HepG2 (cell line): ENCODE data around the gene SRSF12. TPM values are rescaled to one million over a fixed set of nuclear protein-coding genes. Genes with fewer than 3 reads are reported as not detected.

Experiments
- ATAC-seq: fragments of 200-7000 bp; cut with Tn5 transposase; 3 replicates; pipeline ENCODE4 v1.9.1; 2020; ENCODE audit warnings: mild to moderate bottlenecking, moderate library complexity
- BruUV-seq: library from RNA; stranded (reverse); fragments of 400-500 nt; replicated peaks from 2 replicates; lab custom pipeline; 2021; lab: Mats Ljungman, UMichigan
- CTCF ChIA-PET: fragments of 300-600 bp; formaldehyde crosslinking; extraction: SDS; loops from one replicate; lab custom pipeline; 2021; ENCODE audit warnings: low total read pairs, inconsistent platforms, low intra/inter-chr PET ratio; lab: Yijun Ruan, JAX
- POLR2A ChIA-PET: fragments of 350-600 bp; sonication (Branson Sonifier 250); formaldehyde crosslinking; loops from one replicate; lab custom pipeline; 2020; ENCODE audit warnings: antibody characterized with exemption, inconsistent platforms; lab: Yijun Ruan, JAX
- DNase-seq: peaks from one replicate; pipeline ENCODE4 v3.0.0-alpha.2; 2015; ENCODE audit warnings: low spot score
- FAIRE-seq: peaks from 3 replicates; lab custom pipeline; 2011; peaks lifted over from hg19 to GRCh38; lab: Jason Lieb, UNC
- H2AFZ ChIP-seq: one replicate; pipeline ENCODE4 v1.6.1; 2011; ENCODE audit warnings: low read length, inconsistent platforms
- H3K27ac ChIP-seq: fragments of 300-600 bp; 3 replicates; pipeline ENCODE4 v1.8.0; 2011; ENCODE audit warnings: mixed run types, mild to moderate bottlenecking, mixed read lengths, low read length, inconsistent platforms; ENCODE audit not compliant: insufficient read depth; ENCODE audit errors: extremely low read length
- H3K27me3 ChIP-seq, 2 experiments: fragments of 200-600 bp in 1 of 2; 2 replicates in 1 of 2; 3 replicates in 1 of 2; pipeline versions ENCODE4 v1.6.0 to v1.8.0; 2011; ENCODE audit warnings: low read length in 2 of 2, mild to moderate bottlenecking in 2 of 2, moderate library complexity in 2 of 2, inconsistent platforms in 1 of 2; ENCODE audit not compliant: insufficient read depth in 2 of 2, control insufficient read depth in 1 of 2
- H3K36me3 ChIP-seq, 2 experiments: fragments of 200-600 bp in 1 of 2; replicated peaks in 1 of 2; 2 replicates in 1 of 2; 3 replicates in 1 of 2; pipeline versions ENCODE4 v1.5.1 to v1.8.0; 2011; ENCODE audit warnings: low read length in 2 of 2, inconsistent platforms in 1 of 2; ENCODE audit not compliant: insufficient read depth in 2 of 2, control insufficient read depth in 1 of 2
- H3K4me1 ChIP-seq: 2 replicates; pipeline ENCODE4 v1.5.1; 2012; ENCODE audit warnings: low read length, inconsistent platforms; ENCODE audit not compliant: insufficient read depth
- H3K4me2 ChIP-seq: 2 replicates; pipeline ENCODE4 v1.6.0; 2011; ENCODE audit warnings: low read depth, low read length, inconsistent platforms
- H3K4me3 ChIP-seq, 3 experiments: fragments of 200-600 bp in 1 of 3; sonication (generic), shearing (Covaris generic) in 1 of 3; replicated peaks in 1 of 3; 2 replicates each; pipeline ENCODE4 v1.5.1; 2011 to 2016; ENCODE audit warnings: low read length in 3 of 3, inconsistent platforms in 2 of 3, low read depth in 2 of 3, mild to moderate bottlenecking in 2 of 3, control low read depth in 1 of 3, mixed read lengths in 1 of 3; ENCODE audit not compliant: insufficient read depth in 1 of 3
- H3K79me2 ChIP-seq: one replicate; pipeline ENCODE4 v1.6.1; 2011; ENCODE audit warnings: low read length, inconsistent platforms; ENCODE audit not compliant: insufficient read depth
- H3K9ac ChIP-seq: 2 replicates; pipeline ENCODE4 v1.6.0; 2011; ENCODE audit warnings: mild to moderate bottlenecking, low read depth, low read length, inconsistent platforms; ENCODE audit not compliant: insufficient read depth
- H3K9me3 ChIP-seq: 2 replicates; pipeline ENCODE4 v1.5.1; 2012; ENCODE audit warnings: mild to moderate bottlenecking, low read length
- H4K20me1 ChIP-seq: 2 replicates; pipeline ENCODE4 v1.6.0; 2011; ENCODE audit warnings: inconsistent platforms, mild to moderate bottlenecking, low read length, moderate library complexity; ENCODE audit not compliant: insufficient read depth
- CBFB ChIP-seq: sonication (generic); formaldehyde crosslinking; IDR thresholded peaks from 2 replicates; pipeline ENCODE4 v1.4.0; 2020; ENCODE audit warnings: missing genetic modification reagents
- ONECUT2 ChIP-seq: sonication (generic); formaldehyde crosslinking; IDR thresholded peaks from 2 replicates; pipeline ENCODE4 v1.4.0; 2020; ENCODE audit warnings: missing genetic modification reagents
- PHF8 ChIP-seq: sonication (generic); formaldehyde crosslinking; IDR thresholded peaks from 2 replicates; pipeline ENCODE4 v1.5.0; 2020; ENCODE audit warnings: missing genetic modification reagents
- SOX5 ChIP-seq: IDR thresholded peaks from 2 replicates; pipeline ENCODE4 v1.6.1; 2016; ENCODE audit warnings: borderline replicate concordance
- SPEN ChIP-seq: sonication (generic); formaldehyde crosslinking; IDR thresholded peaks from 2 replicates; pipeline ENCODE4 v1.5.1; 2020; ENCODE audit warnings: low read depth, mild to moderate bottlenecking, missing genetic modification reagents
- TP53 ChIP-seq: sonication (generic); formaldehyde crosslinking; conservative IDR thresholded peaks from 2 replicates; pipeline ENCODE4 v1.4.0; 2020; ENCODE audit warnings: missing genetic modification reagents
- ZBTB4 ChIP-seq: sonication (generic); formaldehyde crosslinking; IDR thresholded peaks from 2 replicates; pipeline ENCODE4 v1.4.0; 2020; ENCODE audit warnings: missing genetic modification reagents, mild to moderate bottlenecking, borderline replicate concordance
- ZMYM3 ChIP-seq: sonication (generic); formaldehyde crosslinking; IDR thresholded peaks from 2 replicates; pipeline ENCODE4 v1.5.1; 2020; ENCODE audit warnings: mild to moderate bottlenecking, missing genetic modification reagents
- ZNF275 ChIP-seq: sonication (generic); formaldehyde crosslinking; IDR thresholded peaks from 2 replicates; pipeline ENCODE4 v1.8.0; 2022; ENCODE audit warnings: missing genetic modification reagents, mild to moderate bottlenecking, inconsistent platforms, borderline replicate concordance
- ZNF503 ChIP-seq: sonication (generic); formaldehyde crosslinking; IDR thresholded peaks from 2 replicates; pipeline ENCODE4 v1.4.0; 2020; ENCODE audit warnings: missing genetic modification reagents
- ZSCAN29 ChIP-seq: sonication (generic); formaldehyde crosslinking; conservative IDR thresholded peaks from 2 replicates; pipeline ENCODE4 v1.4.0; 2020; ENCODE audit warnings: mild to moderate bottlenecking, missing genetic modification reagents
- WGBS: methylation state at CpG from one replicate; pipeline ENCODE4 v1.1.6; 2017; ENCODE audit warnings: low lambda C conversion rate; 5-methylcytosine and 5-hydroxymethylcytosine counted together
- in situ Hi-C: cut with HindIII; loops from 2 replicates; pipeline ENCODE4 v1.10.0; 2017; ENCODE audit warnings: low pct_unique_long_range_greater_than_20kb; ENCODE audit not compliant: extremely low pct_ligation_motif_present
- intact Hi-C: fragments of 100-400 bp; cut with micrococcal nuclease; formaldehyde crosslinking; loops from one replicate; pipeline ENCODE4 v1.10.0; 2022; ENCODE audit not compliant: unreplicated experiment
- polyA plus RNA-seq, 8 experiments: library from polyadenylated mRNA; depleted of rRNA in 3 of 8; stranded (reverse) in 7 of 8; unstranded in 1 of 8; fragments of >200 nt; fragmentation: Illumina TruSeq in 4 of 8; extraction: Trizol in 4 of 8; gene quantifications; 2 replicates each; pipeline versions ENCODE4 v1.2.1 to v1.2.3, GENCODE V29; 2011 to 2016; ENCODE audit warnings: low read depth in 4 of 8, missing spikeins in 1 of 8, mixed read lengths in 1 of 8; ENCODE audit not compliant: insufficient read depth in 1 of 8
- total RNA-seq, 5 experiments: library from RNA; depleted of rRNA; stranded (reverse); fragments of >200 nt; fragmentation: Illumina TruSeq; extraction: Trizol; gene quantifications; 2 replicates each; pipeline ENCODE4 v1.2.3, GENCODE V29; 2016; ENCODE audit warnings: low read depth in 1 of 5
- TF ChIP-seq, protein P1 (sequence below): sonication (generic); IDR thresholded peaks from 2 replicates; pipeline ENCODE4 v1.6.1; 2016; ENCODE audit warnings: low read depth, borderline replicate concordance
- TF ChIP-seq, protein P2 (sequence below): sonication (generic); formaldehyde crosslinking; IDR thresholded peaks from 2 replicates; pipeline ENCODE4 v1.8.0; 2022; ENCODE audit warnings: mild to moderate bottlenecking, missing genetic modification reagents
- TF ChIP-seq, protein P3 (sequence below): sonication (generic); formaldehyde crosslinking; IDR thresholded peaks from 2 replicates; pipeline ENCODE4 v1.8.0; 2022; ENCODE audit warnings: mild to moderate bottlenecking, missing genetic modification reagents, borderline replicate concordance

The SRSF12 gene
- total and polyA plus RNA-seq, 2 of the 13 experiments (the other 11 are each of a cell fraction or from before 2014, with no cell fraction given): 1.7 to 1.9 TPM

DNA sequence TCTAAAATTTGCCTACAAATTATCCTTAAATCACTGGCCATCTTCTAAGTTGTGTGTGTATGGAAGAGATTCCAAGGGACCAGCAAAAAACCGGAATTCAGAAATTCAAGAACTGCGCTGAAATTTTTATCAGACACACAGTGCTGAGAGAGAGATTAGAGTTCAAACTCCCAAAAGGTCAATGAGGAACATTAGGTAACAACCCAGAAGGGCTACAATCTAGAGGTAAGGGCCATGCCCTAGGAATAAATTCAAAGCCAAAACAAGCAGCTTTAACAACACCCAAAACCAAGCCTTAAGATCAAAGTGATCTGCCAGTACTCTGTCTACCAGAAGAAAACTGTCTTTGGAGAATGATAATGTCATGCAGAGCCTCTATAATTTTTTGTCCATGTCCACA, 17.8 kb downstream of the SRSF12 start (continued):
- TF ChIP-seq CBFB (no peak), ZSCAN29 (CRISPR knock-in tag) (no peak), SOX5 (CRISPR knock-in tag) (no peak), SPEN (CRISPR knock-in tag) (no peak), PHF8 (CRISPR knock-in tag) (no peak)
- TF ChIP-seq, protein P1, sequence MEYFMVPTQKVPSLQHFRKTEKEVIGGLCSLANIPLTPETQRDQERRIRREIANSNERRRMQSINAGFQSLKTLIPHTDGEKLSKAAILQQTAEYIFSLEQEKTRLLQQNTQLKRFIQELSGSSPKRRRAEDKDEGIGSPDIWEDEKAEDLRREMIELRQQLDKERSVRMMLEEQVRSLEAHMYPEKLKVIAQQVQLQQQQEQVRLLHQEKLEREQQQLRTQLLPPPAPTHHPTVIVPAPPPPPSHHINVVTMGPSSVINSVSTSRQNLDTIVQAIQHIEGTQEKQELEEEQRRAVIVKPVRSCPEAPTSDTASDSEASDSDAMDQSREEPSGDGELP: no peak

- FAIRE-seq (no peak), ATAC-seq (no peak), DNase-seq (no peak)
- no peaks in the 10 kb centered on the region for H4K20me1 ChIP-seq
- H3K9ac ChIP-seq: no peak overlapping the region
- H3K36me3 ChIP-seq: no peaks in the 10 kb centered on the region; a peak in 1 of 5 replicates
- in situ Hi-C loops: no loop called here
- intact Hi-C loops: no loop called here
- H3K27ac ChIP-seq: no peak overlapping the region
- H3K4me2 ChIP-seq: no peak overlapping the region
- no peak overlapping the region for H3K4me3 ChIP-seq
- WGBS: 93% methylated on average over 8 of the region's 8 CpGs
- peaks cover 7% of the 10 kb centered on the region for H3K4me1 ChIP-seq
- ChIA-PET POLR2A (no interaction called here), CTCF (no interaction called here)
- no TSS peak for BruUV-seq
- no peaks in the 10 kb centered on the region for H3K27me3 ChIP-seq
- no peaks in the 10 kb centered on the region for H3K79me2 ChIP-seq
- no peak overlapping the region for H2AFZ ChIP-seq
- no peaks in the 10 kb centered on the region for H3K9me3 ChIP-seq
- no peak for TF ChIP-seq ZNF503
- no peak for TF ChIP-seq TP53
- TF ChIP-seq ONECUT2: no peak
- no peak for TF ChIP-seq ZNF275 (CRISPR knock-in tag)
- TF ChIP-seq ZBTB4: no peak
- TF ChIP-seq, protein P2, sequence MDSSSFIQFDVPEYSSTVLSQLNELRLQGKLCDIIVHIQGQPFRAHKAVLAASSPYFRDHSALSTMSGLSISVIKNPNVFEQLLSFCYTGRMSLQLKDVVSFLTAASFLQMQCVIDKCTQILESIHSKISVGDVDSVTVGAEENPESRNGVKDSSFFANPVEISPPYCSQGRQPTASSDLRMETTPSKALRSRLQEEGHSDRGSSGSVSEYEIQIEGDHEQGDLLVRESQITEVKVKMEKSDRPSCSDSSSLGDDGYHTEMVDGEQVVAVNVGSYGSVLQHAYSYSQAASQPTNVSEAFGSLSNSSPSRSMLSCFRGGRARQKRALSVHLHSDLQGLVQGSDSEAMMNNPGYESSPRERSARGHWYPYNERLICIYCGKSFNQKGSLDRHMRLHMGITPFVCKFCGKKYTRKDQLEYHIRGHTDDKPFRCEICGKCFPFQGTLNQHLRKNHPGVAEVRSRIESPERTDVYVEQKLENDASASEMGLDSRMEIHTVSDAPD: no peak
- no peak for TF ChIP-seq ZMYM3 (CRISPR knock-in tag)
- TF ChIP-seq, protein P3, sequence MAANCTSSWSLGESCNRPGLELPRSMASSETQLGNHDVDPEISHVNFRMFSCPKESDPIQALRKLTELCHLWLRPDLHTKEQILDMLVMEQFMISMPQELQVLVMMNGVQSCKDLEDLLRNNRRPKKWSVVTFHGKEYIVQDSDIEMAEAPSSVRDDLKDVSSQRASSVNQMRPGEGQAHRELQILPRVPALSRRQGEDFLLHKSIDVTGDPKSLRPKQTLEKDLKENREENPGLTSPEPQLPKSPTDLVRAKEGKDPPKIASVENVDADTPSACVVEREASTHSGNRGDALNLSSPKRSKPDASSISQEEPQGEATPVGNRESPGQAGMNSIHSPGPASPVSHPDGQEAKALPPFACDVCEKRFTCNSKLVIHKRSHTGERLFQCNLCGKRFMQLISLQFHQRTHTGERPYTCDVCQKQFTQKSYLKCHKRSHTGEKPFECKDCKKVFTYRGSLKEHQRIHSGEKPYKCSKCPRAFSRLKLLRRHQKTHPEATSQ (CRISPR knock-in tag): no peak
These were observed 19.4 kb downstream of the SRSF12 start for GRCh38 chr6:89098461-89098860.
